GM04504 (cell line): Measurements from ENCODE around the gene FMR1.
A peak's percentile ranks its signal among the peaks of the same experiment; 100 is the strongest.

ENCODE experiments used
- DNase-seq: peaks from one replicate; pipeline ENCODE4 v3.0.0-alpha.2; 2012; ENCODE audit warnings: low read depth

The FMR1 gene

DNA sequence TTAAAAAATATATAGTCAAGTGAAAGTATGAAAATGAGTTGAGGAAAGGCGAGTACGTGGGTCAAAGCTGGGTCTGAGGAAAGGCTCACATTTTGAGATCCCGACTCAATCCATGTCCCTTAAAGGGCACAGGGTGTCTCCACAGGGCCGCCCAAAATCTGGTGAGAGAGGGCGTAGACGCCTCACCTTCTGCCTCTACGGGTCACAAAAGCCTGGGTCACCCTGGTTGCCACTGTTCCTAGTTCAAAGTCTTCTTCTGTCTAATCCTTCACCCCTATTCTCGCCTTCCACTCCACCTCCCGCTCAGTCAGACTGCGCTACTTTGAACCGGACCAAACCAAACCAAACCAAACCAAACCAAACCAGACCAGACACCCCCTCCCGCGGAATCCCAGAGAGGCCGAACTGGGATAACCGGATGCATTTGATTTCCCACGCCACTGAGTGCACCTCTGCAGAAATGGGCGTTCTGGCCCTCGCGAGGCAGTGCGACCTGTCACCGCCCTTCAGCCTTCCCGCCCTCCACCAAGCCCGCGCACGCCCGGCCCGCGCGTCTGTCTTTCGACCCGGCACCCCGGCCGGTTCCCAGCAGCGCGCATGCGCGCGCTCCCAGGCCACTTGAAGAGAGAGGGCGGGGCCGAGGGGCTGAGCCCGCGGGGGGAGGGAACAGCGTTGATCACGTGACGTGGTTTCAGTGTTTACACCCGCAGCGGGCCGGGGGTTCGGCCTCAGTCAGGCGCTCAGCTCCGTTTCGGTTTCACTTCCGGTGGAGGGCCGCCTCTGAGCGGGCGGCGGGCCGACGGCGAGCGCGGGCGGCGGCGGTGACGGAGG is at the start of gene FMR1:
FMR1 (plus strand) TSS at position 728 of the 831 bp plus-strand sequence. CDS start 261 bp downstream, outside the sequence.
- DNase-seq, result peak; percentile 79

- DNase-seq, result no peak
Measured at GRCh38 chrX:147875866-147876596, 35.7 kb upstream of the FMR1 start.

- DNase-seq, result no peak
Measured at GRCh38 chrX:147876849-147877646, 34.7 kb upstream of the FMR1 start.

GRCh38 chrX:147877726-147878125 is 34.0 kb upstream of the FMR1 start:
- no peak for DNase-seq

- DNase-seq, result no peak
Measured at GRCh38 chrX:147884958-147885357, 26.8 kb upstream of the FMR1 start.

DNA sequence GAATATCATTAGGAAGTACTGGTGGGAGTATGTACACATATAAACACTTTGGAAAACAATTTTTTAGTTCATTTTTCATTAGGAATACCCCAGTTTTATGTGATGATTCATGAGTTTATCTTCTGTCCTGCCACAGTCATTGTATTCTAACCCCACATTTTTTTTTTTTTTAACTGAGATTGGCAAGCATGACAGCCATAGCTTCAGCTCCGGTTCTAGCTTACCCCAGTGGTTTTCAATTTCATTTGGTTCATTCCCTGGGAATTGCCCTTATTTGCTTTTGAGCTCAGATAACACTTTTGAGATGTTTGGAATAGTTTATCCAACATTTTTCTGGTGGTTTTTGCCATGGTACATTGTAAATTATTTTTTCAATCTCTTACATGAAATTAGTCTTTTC is 21.0 kb upstream of the FMR1 start:
- DNase-seq, result no peak

- DNase-seq, result peak; percentile 10
Measured at GRCh38 chrX:147891896-147892295, 19.8 kb upstream of the FMR1 start.

- no peak for DNase-seq
Measured at GRCh38 chrX:147893741-147894140, 18.0 kb upstream of the FMR1 start.

- no peak for DNase-seq
Measured at GRCh38 chrX:147894366-147894963, 17.3 kb upstream of the FMR1 start.

DNA sequence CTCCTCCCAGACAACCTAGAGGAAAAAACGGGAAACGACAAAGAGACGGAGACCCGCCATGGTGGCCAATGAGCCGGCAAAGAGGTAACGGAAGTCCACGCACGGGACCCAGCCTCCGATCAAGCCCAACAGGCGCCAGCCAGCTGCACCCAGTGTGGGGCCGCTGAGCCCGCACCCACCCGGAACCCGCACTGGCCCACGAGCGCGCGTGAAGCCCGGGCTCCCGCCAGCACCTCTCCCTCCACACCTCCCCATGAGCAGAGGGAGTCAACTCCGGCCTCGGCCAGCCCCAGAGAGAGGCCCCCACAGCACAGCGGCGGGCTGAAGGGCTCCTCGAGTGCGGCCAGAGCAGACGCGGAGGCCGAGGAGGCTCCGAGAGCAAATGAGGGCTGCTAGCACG is 14.6 kb upstream of the FMR1 start:
- DNase-seq, result no peak

GRCh38 chrX:147898951-147899350 is 12.8 kb upstream of the FMR1 start:
- DNase-seq, result no peak

- no peak for DNase-seq
Measured at GRCh38 chrX:147899379-147900114, 12.2 kb upstream of the FMR1 start.

- no peak for DNase-seq
Measured at GRCh38 chrX:147900349-147900748, 11.4 kb upstream of the FMR1 start.

- DNase-seq, result no peak
Measured at GRCh38 chrX:147901461-147902126, 10.1 kb upstream of the FMR1 start.

GRCh38 chrX:147902270-147902669 is 9.4 kb upstream of the FMR1 start:
- no peak for DNase-seq

- no peak for DNase-seq
Measured at GRCh38 chrX:147908106-147908505, 3.6 kb upstream of the FMR1 start.

- no peak for DNase-seq
Measured at GRCh38 chrX:147910607-147911006, 1.1 kb upstream of the FMR1 start.

DNA sequence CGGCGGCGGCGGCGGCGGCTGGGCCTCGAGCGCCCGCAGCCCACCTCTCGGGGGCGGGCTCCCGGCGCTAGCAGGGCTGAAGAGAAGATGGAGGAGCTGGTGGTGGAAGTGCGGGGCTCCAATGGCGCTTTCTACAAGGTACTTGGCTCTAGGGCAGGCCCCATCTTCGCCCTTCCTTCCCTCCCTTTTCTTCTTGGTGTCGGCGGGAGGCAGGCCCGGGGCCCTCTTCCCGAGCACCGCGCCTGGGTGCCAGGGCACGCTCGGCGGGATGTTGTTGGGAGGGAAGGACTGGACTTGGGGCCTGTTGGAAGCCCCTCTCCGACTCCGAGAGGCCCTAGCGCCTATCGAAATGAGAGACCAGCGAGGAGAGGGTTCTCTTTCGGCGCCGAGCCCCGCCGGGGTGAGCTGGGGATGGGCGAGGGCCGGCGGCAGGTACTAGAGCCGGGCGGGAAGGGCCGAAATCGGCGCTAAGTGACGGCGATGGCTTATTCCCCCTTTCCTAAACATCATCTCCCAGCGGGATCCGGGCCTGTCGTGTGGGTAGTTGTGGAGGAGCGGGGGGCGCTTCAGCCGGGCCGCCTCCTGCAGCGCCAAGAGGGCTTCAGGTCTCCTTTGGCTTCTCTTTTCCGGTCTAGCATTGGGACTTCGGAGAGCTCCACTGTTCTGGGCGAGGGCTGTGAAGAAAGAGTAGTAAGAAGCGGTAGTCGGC is 528 bp downstream of the FMR1 start:
- peak; percentile 10 for DNase-seq

DNA sequence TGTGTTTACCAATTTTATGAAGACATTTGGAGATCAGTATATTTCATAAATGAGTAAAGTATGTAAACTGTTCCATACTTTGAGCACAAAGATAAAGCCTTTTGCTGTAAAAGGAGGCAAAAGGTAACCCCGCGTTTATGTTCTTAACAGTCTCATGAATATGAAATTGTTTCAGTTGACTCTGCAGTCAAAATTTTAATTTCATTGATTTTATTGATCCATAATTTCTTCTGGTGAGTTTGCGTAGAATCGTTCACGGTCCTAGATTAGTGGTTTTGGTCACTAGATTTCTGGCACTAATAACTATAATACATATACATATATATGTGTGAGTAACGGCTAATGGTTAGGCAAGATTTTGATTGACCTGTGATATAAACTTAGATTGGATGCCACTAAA is 1.9 kb downstream of the FMR1 start:
- no peak for DNase-seq

DNA sequence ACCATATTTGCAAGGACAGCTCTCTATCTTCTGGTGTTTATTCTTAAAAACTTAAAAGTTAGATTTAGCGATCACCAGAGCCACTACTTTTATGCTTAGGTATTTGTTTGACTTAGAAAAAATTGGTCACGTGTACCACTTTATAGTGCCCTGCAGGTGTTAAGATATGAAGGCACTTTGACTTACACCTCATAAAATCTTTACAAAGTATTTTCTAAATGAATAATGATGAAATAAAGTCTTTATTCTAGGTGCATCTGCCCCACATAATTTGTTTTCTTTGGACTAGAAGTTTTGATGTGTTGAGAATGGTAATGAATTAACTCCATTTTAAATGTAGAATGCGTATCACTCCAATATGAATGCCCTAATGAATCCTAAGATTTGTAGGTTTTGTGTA is 2.9 kb downstream of the FMR1 start:
- no peak for DNase-seq
